ENCODE data around the gene SRRT. TPM values are rescaled to one million over a fixed set of nuclear protein-coding genes. Genes with fewer than 3 reads are reported as not detected.

The SRRT gene
- total and polyA plus RNA-seq, 7 donors: 31.8 to 106 (median 45.6) TPM

DNA sequence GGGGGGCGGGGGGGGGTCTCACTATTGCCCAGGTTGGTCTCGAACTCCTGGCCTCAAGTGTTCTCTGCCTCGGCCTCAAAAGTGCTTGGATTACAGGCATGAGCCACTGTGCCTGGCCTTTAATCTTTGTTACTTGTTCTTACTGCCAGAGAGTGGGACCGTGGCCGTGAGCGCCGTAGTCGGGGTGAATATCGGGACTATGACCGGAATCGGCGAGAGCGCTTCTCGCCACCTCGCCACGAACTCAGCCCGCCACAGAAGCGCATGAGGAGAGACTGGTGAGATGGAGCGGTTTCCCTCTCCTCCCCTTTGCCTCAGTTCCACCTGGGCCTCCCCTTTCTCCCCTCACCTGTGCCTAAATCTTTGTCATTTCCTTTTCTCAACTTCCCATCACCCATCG lies 6.2 kb downstream of the SRRT start:
- Histone ChIP-seq H3K4me1 (peaks cover 0 to 24% (median 17%) of the 10 kb centered on the region in 4 donors), H3K27me3 (no peaks in the 10 kb centered on the region), H3K4me3 (no peak overlapping the region), H3K9me3 (no peaks in the 10 kb centered on the region), H3K36me3 (peaks cover 41 to 77% (median 51%) of the 10 kb centered on the region in 4 donors), H3K27ac (no peak overlapping the region)
- TF ChIP-seq, protein P1, sequence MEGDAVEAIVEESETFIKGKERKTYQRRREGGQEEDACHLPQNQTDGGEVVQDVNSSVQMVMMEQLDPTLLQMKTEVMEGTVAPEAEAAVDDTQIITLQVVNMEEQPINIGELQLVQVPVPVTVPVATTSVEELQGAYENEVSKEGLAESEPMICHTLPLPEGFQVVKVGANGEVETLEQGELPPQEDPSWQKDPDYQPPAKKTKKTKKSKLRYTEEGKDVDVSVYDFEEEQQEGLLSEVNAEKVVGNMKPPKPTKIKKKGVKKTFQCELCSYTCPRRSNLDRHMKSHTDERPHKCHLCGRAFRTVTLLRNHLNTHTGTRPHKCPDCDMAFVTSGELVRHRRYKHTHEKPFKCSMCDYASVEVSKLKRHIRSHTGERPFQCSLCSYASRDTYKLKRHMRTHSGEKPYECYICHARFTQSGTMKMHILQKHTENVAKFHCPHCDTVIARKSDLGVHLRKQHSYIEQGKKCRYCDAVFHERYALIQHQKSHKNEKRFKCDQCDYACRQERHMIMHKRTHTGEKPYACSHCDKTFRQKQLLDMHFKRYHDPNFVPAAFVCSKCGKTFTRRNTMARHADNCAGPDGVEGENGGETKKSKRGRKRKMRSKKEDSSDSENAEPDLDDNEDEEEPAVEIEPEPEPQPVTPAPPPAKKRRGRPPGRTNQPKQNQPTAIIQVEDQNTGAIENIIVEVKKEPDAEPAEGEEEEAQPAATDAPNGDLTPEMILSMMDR (IDR thresholded peaks at IDR 0.05): no peak
- TF ChIP-seq POLR2AphosphoS5 (IDR thresholded peaks at IDR 0.05) (no peak), EP300 (IDR thresholded peaks at IDR 0.05) (no peak), POLR2A (IDR thresholded peaks at IDR 0.05) (no peak)
- intact Hi-C loops (cut with DNase I): no loop called here
- WGBS, 2 donors: 97% methylated on average over 20 of the region's 20 CpGs
- no peak for DNase-seq

DNA sequence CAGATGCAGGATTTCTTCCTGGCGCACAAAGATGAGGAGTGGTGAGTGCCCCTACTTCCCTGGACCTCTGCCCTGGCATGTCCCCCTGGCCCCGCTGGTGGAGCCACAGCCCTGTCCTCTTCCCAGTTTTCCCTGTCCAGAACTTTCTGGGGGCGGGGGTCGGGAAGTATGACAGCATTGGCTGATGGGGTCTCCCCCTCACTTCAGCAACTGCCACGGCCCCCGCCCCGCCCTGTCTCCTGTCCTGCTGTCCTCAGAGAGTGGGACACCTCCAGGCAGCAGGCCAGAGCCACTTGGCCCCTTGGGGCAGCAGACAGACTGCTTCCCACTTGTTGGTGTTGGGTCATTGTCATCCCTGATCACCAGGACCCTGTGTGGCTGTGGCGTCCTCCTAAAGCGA lies 7.3 kb downstream of the SRRT start:
- Histone ChIP-seq H3K4me3 (no peak overlapping the region), H3K4me1 (peaks cover 0 to 13% (median 8%) of the 10 kb centered on the region in 4 donors), H3K36me3 (peaks cover 46 to 82% (median 62%) of the 10 kb centered on the region in 4 donors), H3K27ac (no peak overlapping the region), H3K27me3 (no peaks in the 10 kb centered on the region), H3K9me3 (no peaks in the 10 kb centered on the region)
- WGBS, 2 donors: 91 to 96% methylated on average over 9 of the region's 9 CpGs
- intact Hi-C loops (cut with DNase I): no loop called here
- no peak for TF ChIP-seq POLR2AphosphoS5 (IDR thresholded peaks at IDR 0.05)
- no peak for TF ChIP-seq POLR2A (IDR thresholded peaks at IDR 0.05)
- TF ChIP-seq, protein P1 (IDR thresholded peaks at IDR 0.05): no peak
- no peak for TF ChIP-seq EP300 (IDR thresholded peaks at IDR 0.05)
- DNase-seq: no peak

DNA sequence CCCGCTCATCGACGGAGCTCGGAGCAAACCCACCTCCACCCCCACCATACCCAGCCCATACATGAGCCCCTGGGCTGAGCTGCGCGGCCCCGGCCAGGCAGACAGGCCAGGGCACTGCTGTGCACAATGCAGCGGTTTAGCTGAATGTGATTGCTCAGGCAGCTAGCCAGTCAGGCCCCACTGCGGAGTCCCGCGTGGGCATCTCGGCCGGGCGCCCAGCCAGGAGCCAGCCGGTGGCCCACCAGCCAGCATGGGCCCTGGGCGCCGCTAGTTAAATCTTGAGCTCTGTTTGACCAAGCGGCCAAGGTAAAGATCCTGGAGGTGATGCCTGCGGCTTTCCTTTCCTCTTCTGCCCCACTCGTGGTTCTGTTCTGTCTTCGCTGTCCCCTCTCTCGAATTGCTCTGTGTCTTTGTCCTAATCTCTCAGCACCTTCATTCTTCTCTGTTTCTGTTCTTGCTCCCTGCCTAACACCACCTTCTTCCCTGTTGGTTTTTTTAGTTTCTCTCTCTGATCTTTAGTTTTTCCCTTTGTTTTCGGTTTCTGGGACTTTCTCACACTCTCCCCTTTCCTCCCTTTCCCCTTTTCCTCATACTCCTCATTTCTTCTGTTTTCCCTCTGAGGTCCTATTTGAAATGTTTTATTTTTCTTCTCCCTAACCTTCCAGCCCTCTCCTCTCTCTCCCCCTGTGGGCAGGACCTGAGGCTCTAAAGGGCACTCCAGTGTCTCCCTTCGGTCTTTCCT lies 8.1 kb downstream of the SRRT start:
- no peaks in the 10 kb centered on the region for H3K27me3 ChIP-seq
- H3K9me3 ChIP-seq: no peaks in the 10 kb centered on the region
- no peak overlapping the region for H3K4me3 ChIP-seq
- intact Hi-C loops (cut with DNase I): no loop called here
- peaks cover 53 to 82% (median 69%) of the 10 kb centered on the region in 4 donors for H3K36me3 ChIP-seq
- WGBS, 2 donors: 96% methylated on average over 24 of the region's 24 CpGs
- no peak for DNase-seq
- H3K27ac ChIP-seq: no peak overlapping the region
- H3K4me1 ChIP-seq: peaks cover 0 to 13% (median 7%) of the 10 kb centered on the region in 4 donors
- TF ChIP-seq, protein P1 (IDR thresholded peaks at IDR 0.05): no peak
- TF ChIP-seq POLR2AphosphoS5 (IDR thresholded peaks at IDR 0.05) (no peak), EP300 (IDR thresholded peaks at IDR 0.05) (no peak), POLR2A (IDR thresholded peaks at IDR 0.05) (no peak)

DNA sequence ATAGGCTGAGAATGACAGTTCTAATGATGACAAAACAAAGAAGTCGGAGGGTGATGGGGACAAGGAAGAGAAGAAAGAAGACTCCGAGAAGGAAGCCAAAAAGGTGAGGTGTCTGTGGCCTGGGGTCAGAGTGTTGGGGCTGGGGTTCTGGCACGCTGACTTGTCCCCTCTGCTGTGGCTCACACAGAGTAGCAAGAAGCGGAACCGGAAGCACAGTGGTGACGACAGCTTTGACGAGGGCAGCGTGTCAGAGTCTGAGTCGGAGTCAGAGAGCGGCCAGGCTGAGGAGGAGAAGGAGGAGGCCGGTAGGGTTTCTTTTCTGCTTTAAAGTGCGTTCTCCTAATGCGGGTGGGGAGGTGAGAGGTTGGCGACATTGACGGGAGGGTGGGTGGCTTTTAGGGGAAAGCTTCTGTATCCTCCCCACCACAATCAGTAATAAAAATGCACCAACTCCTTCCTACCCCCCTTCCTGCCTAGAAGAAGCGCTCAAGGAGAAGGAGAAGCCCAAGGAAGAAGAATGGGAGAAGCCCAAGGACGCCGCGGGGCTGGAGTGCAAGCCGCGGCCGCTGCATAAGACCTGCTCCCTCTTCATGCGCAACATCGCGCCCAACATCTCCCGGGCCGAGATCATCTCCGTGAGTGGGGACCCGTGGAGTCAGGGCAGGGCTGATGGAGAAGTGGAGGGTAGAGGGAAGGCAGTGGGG lies 10.0 kb downstream of the SRRT start:
- intact Hi-C loops (cut with DNase I): no loop called here
- H3K4me1 ChIP-seq: peaks cover 0 to 26% (median 19%) of the 10 kb centered on the region in 4 donors
- 92 to 93% methylated on average over 29 of the region's 29 CpGs for WGBS, 2 donors

More for the DNA sequence above, 10.0 kb downstream of the SRRT start:
- no peak for DNase-seq
- TF ChIP-seq POLR2AphosphoS5 (IDR thresholded peaks at IDR 0.05) (no peak), POLR2A (IDR thresholded peaks at IDR 0.05) (no peak), EP300 (IDR thresholded peaks at IDR 0.05) (no peak)
- TF ChIP-seq, protein P1 (IDR thresholded peaks at IDR 0.05): no peak
- H3K4me3 ChIP-seq: no peak overlapping the region
- no peaks in the 10 kb centered on the region for H3K27me3 ChIP-seq
- H3K27ac ChIP-seq: no peak overlapping the region
- no peaks in the 10 kb centered on the region for H3K9me3 ChIP-seq
- peaks cover 60 to 81% (median 71%) of the 10 kb centered on the region in 4 donors for H3K36me3 ChIP-seq

Data from sigmoid colon (tissue), 7 donors.